Measurements from ENCODE around the gene PACSIN3. TPM values are rescaled to one million over a fixed set of nuclear protein-coding genes. Genes with fewer than 3 reads are reported as not detected.

The PACSIN3 gene
- total and polyA plus RNA-seq, 2 of the 13 experiments (the other 11 are each of a cell fraction or from before 2014, with no cell fraction given), result 47.9 to 93.3 TPM

DNA sequence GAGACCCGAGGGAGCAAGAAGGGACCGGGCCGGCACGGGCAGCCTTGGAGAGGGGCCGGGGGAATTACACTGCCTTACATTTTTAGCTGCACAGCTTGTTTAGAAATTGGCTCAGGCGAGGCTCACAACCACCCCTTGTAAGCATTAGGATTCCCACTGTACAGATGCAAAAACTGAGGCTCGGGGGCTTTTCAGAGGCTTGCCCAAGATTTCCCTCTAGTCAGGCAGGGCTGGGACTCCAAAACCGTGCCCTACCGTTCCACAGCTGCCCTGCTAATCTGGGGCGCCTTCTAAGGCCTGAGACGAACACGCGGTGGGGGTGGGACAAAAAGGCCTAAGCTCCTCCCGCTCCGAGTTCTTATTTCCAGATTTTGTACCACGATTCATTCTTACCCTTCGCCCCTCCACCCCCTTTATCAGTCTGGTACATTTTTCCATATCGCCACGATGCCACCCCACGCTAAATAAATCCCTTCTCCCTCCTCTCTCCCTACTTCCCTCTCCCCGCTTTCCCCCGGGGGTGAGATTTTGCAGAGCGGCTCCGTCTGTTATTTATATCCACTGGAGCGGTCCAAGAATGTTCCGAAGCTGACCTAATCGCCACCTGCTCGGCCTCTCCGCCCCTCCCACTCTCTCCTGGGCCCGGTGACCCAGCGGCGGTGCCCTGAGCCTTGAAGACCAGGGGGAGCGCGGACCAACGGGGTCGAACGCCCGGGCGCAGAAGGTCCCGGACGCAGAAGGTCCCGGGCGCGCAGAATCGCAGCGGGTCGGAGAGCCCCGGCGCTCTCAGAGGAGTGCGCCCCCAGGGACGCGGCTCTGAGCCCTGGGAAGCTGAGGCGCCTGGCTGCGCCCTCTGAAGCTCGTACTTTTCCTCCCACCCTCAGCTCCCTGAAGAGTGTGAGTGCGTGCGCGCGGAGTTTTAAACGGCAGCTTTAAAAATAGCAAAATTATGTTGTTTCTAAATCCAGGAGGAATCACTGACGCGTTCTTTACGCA lies 764 bp upstream of the PACSIN3 start (continued):
- TF ChIP-seq ZNF280B (CRISPR knock-in tag; IDR thresholded peaks at IDR 0.05; ENCODE audit: borderline replicate concordance) (no peak; the same call in 1 of the 2 replicates), GATAD2A (CRISPR knock-in tag; IDR thresholded peaks at IDR 0.05) (peak; percentile 43), KDM3A (CRISPR knock-in tag; IDR thresholded peaks at IDR 0.05; ENCODE audit: low read depth) (no peak), PLRG1 (conservative IDR thresholded peaks at IDR 0.05) (no peak), THAP7 (CRISPR knock-in tag; IDR thresholded peaks at IDR 0.05) (no peak), ZNF160 (CRISPR knock-in tag; IDR thresholded peaks at IDR 0.05) (no peak; the same call in 1 of the 2 replicates), HNRNPLL (IDR thresholded peaks at IDR 0.05; ENCODE audit: low read depth, low read length, poor library complexity, severe bottlenecking) (peak; percentile 75), ATRX (CRISPR knock-in tag; IDR thresholded peaks at IDR 0.05; ENCODE audit: borderline replicate concordance) (no peak), FOXA3 (CRISPR knock-in tag; IDR thresholded peaks at IDR 0.05) (no peak), PHF5A (CRISPR knock-in tag; IDR thresholded peaks at IDR 0.05; ENCODE audit: low read depth, unreplicated experiment) (no peak), ZNF414 (CRISPR knock-in tag; IDR thresholded peaks at IDR 0.05) (no peak; the same call in 1 of the 2 replicates), PHF21A (CRISPR knock-in tag; IDR thresholded peaks at IDR 0.05) (peak; percentile 40), ATM (IDR thresholded peaks at IDR 0.05; ENCODE audit: borderline replicate concordance) (no peak), RFX1 (IDR thresholded peaks at IDR 0.05) (no peak), CENPX (CRISPR knock-in tag; IDR thresholded peaks at IDR 0.05) (no peak), RBAK (CRISPR knock-in tag; IDR thresholded peaks at IDR 0.05) (no peak), ZNF121 (CRISPR knock-in tag; IDR thresholded peaks at IDR 0.05) (no peak), HMG20A (CRISPR knock-in tag; IDR thresholded peaks at IDR 0.05; ENCODE audit: borderline replicate concordance) (no peak; the same call in 1 of the 2 replicates), ZNF674 (CRISPR knock-in tag; IDR thresholded peaks at IDR 0.05; ENCODE audit: low read depth) (no peak; the same call in 1 of the 2 replicates), ZNF660 (CRISPR knock-in tag; IDR thresholded peaks at IDR 0.05; ENCODE audit: borderline replicate concordance, low read depth) (no peak), POLR2A (IDR thresholded peaks at IDR 0.05; ENCODE audit: insufficient read depth in 1 of 2, low read depth in 2 of 2, low read length in 2 of 2) (peak in 1 of 2 experiments; percentile 66; a peak in 2 of 4 replicates)
- TF ChIP-seq, protein P1, sequence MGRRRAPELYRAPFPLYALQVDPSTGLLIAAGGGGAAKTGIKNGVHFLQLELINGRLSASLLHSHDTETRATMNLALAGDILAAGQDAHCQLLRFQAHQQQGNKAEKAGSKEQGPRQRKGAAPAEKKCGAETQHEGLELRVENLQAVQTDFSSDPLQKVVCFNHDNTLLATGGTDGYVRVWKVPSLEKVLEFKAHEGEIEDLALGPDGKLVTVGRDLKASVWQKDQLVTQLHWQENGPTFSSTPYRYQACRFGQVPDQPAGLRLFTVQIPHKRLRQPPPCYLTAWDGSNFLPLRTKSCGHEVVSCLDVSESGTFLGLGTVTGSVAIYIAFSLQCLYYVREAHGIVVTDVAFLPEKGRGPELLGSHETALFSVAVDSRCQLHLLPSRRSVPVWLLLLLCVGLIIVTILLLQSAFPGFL (CRISPR knock-in tag; IDR thresholded peaks at IDR 0.05), result no peak
- TF ChIP-seq, protein P2, sequence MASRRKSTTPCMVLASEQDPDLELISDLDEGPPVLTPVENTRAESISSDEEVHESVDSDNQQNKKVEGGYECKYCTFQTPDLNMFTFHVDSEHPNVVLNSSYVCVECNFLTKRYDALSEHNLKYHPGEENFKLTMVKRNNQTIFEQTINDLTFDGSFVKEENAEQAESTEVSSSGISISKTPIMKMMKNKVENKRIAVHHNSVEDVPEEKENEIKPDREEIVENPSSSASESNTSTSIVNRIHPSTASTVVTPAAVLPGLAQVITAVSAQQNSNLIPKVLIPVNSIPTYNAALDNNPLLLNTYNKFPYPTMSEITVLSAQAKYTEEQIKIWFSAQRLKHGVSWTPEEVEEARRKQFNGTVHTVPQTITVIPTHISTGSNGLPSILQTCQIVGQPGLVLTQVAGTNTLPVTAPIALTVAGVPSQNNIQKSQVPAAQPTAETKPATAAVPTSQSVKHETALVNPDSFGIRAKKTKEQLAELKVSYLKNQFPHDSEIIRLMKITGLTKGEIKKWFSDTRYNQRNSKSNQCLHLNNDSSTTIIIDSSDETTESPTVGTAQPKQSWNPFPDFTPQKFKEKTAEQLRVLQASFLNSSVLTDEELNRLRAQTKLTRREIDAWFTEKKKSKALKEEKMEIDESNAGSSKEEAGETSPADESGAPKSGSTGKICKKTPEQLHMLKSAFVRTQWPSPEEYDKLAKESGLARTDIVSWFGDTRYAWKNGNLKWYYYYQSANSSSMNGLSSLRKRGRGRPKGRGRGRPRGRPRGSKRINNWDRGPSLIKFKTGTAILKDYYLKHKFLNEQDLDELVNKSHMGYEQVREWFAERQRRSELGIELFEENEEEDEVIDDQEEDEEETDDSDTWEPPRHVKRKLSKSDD (CRISPR knock-in tag; IDR thresholded peaks at IDR 0.05; ENCODE audit: low read depth), result peak; percentile 23; the same call in 1 of the 2 replicates
